Subcutaneous abdominal adipose tissue (tissue), 5 donors: ENCODE measurements around the gene GTF2IRD2.
A peak's percentile ranks its signal among the peaks of the same experiment; 100 is the strongest.
"Not testable (repeated sequence)": the region's sequence is repeated elsewhere in the genome, so short reads cannot be mapped to it uniquely, and the experiment has no call there.

Experiments used
- H3K27ac ChIP-seq: one replicate; pipeline ENCODE4 v1.7.0; 2013; ENCODE audit warnings: low read depth, mild to moderate bottlenecking, inconsistent platforms, low read length, moderate library complexity
- H3K27me3 ChIP-seq, 5 donors: one replicate each; pipeline ENCODE4 v1.7.0; 2013; ENCODE audit warnings: low read length in 5 of 5, inconsistent platforms in 1 of 5; ENCODE audit not compliant: control insufficient read depth in 5 of 5, insufficient read depth in 4 of 5
- H3K36me3 ChIP-seq, 5 donors: one replicate each; pipeline ENCODE4 v1.7.0; 2013; ENCODE audit warnings: low read length in 5 of 5; ENCODE audit not compliant: control insufficient read depth in 5 of 5, insufficient read depth in 5 of 5
- H3K4me1 ChIP-seq, 5 donors: one replicate each; pipeline ENCODE4 v1.7.0; 2013; ENCODE audit warnings: low read length in 5 of 5, mild to moderate bottlenecking in 3 of 5, moderate library complexity in 1 of 5; ENCODE audit not compliant: control insufficient read depth in 5 of 5, insufficient read depth in 5 of 5
- H3K4me3 ChIP-seq, 5 donors: one replicate each; pipeline ENCODE4 v1.7.0; 2013; ENCODE audit warnings: low read length in 5 of 5, low read depth in 1 of 5
- H3K9ac ChIP-seq, 5 donors: one replicate each; pipeline ENCODE4 v1.7.0; 2013; ENCODE audit warnings: low read length in 5 of 5, mild to moderate bottlenecking in 4 of 5, moderate library complexity in 3 of 5
- H3K9me3 ChIP-seq, 5 donors: one replicate each; pipeline ENCODE4 v1.7.0; 2013; ENCODE audit warnings: low read length in 5 of 5; ENCODE audit not compliant: control insufficient read depth in 5 of 5
- donor health status: healthy.
- donor health status: healthy.
- donor health status: healthy.
- donor health status: healthy.
- donor health status: healthy.

The GTF2IRD2 gene

GRCh38 chr7:74850833-74851721 is at the start of gene GTF2IRD2:
Gene GTF2IRD2, minus strand, starts transcription at chr7:74851605. Its CDS starts 15,227 bp downstream, at chr7:74836378.
- not testable (repeated sequence) for H3K27ac ChIP-seq, H3K9me3 ChIP-seq, H3K27me3 ChIP-seq, H3K4me1 ChIP-seq, H3K9ac ChIP-seq, H3K4me3 ChIP-seq, H3K36me3 ChIP-seq

- H3K4me3 ChIP-seq = peak overlapping the region in 4 of 5 donors; percentile 56 to 68 (median 61)
- not testable (repeated sequence) for H3K27me3 ChIP-seq, H3K27ac ChIP-seq, H3K9me3 ChIP-seq, H3K36me3 ChIP-seq, H3K4me1 ChIP-seq
- H3K9ac ChIP-seq = peak overlapping the region in 2 of 5 donors; percentile 30 to 64
Measured at GRCh38 chr7:74890158-74891123, 39.0 kb upstream of the GTF2IRD2 start.

- not testable (repeated sequence) for H3K4me1 ChIP-seq, H3K27me3 ChIP-seq, H3K36me3 ChIP-seq, H3K27ac ChIP-seq, H3K9me3 ChIP-seq, H3K4me3 ChIP-seq, H3K9ac ChIP-seq
Measured at GRCh38 chr7:74889518-74890129, 38.2 kb upstream of the GTF2IRD2 start.

GRCh38 chr7:74885295-74885694 is 33.9 kb upstream of the GTF2IRD2 start:
- H3K4me3 ChIP-seq, H3K4me1 ChIP-seq, H3K27me3 ChIP-seq, H3K9me3 ChIP-seq, H3K27ac ChIP-seq, H3K9ac ChIP-seq, H3K36me3 ChIP-seq: not testable (repeated sequence)

- not testable (repeated sequence) for H3K4me3 ChIP-seq, H3K36me3 ChIP-seq, H3K4me1 ChIP-seq, H3K9ac ChIP-seq, H3K9me3 ChIP-seq, H3K27me3 ChIP-seq, H3K27ac ChIP-seq
Measured at GRCh38 chr7:74882110-74882509, 30.7 kb upstream of the GTF2IRD2 start.

GRCh38 chr7:74874748-74875512 is 23.5 kb upstream of the GTF2IRD2 start:
- not testable (repeated sequence) for H3K4me1 ChIP-seq, H3K27me3 ChIP-seq, H3K27ac ChIP-seq, H3K9me3 ChIP-seq, H3K4me3 ChIP-seq, H3K9ac ChIP-seq, H3K36me3 ChIP-seq

GRCh38 chr7:74874104-74874747 is 22.8 kb upstream of the GTF2IRD2 start:
- H3K9me3 ChIP-seq, H3K36me3 ChIP-seq, H3K4me3 ChIP-seq, H3K9ac ChIP-seq, H3K4me1 ChIP-seq, H3K27me3 ChIP-seq, H3K27ac ChIP-seq: not testable (repeated sequence)

GRCh38 chr7:74872542-74872941 is 21.1 kb upstream of the GTF2IRD2 start:
- H3K36me3 ChIP-seq, H3K27me3 ChIP-seq, H3K9ac ChIP-seq, H3K27ac ChIP-seq, H3K4me1 ChIP-seq, H3K4me3 ChIP-seq, H3K9me3 ChIP-seq: not testable (repeated sequence)

GRCh38 chr7:74865777-74866176 is 14.4 kb upstream of the GTF2IRD2 start:
- H3K27ac ChIP-seq, H3K9me3 ChIP-seq, H3K9ac ChIP-seq, H3K36me3 ChIP-seq, H3K27me3 ChIP-seq, H3K4me3 ChIP-seq, H3K4me1 ChIP-seq: not testable (repeated sequence)
